Thymus (tissue), 11 donors: ENCODE measurements around the gene SLC6A19. TPM values are rescaled to one million over a fixed set of nuclear protein-coding genes. Genes with fewer than 3 reads are reported as not detected.

Experiments
- DNase-seq, 9 donors: peaks; one replicate each; pipeline ENCODE4 v3.0.0-alpha.2; 2013; ENCODE audit warnings: low spot score in 9 of 9, low read depth in 6 of 9, missing footprints in 1 of 9
- H3K27ac ChIP-seq, 2 donors: one replicate each; pipeline ENCODE4 v1.5.1; 2013; ENCODE audit warnings: control low read depth in 1 of 2, low read depth in 1 of 2, low read length in 1 of 2, mild to moderate bottlenecking in 1 of 2, moderate library complexity in 1 of 2
- H3K27me3 ChIP-seq, 2 donors: one replicate each; pipeline ENCODE4 v1.5.1; 2013; ENCODE audit warnings: low read length in 1 of 2; ENCODE audit not compliant: control insufficient read depth in 2 of 2, insufficient read depth in 1 of 2
- H3K36me3 ChIP-seq, 2 donors: one replicate each; pipeline ENCODE4 v1.5.1; 2013; ENCODE audit warnings: low read length in 1 of 2, mild to moderate bottlenecking in 1 of 2, moderate library complexity in 1 of 2; ENCODE audit not compliant: control insufficient read depth in 2 of 2, insufficient read depth in 2 of 2
- H3K4me1 ChIP-seq, 2 donors: one replicate each; pipeline ENCODE4 v1.5.1; 2013; ENCODE audit warnings: low read length in 2 of 2; ENCODE audit not compliant: control insufficient read depth in 2 of 2, insufficient read depth in 2 of 2
- H3K4me3 ChIP-seq, 2 donors: one replicate each; pipeline ENCODE4 v1.5.1; 2013; ENCODE audit warnings: low read length in 2 of 2, control low read depth in 1 of 2, mild to moderate bottlenecking in 1 of 2
- H3K9me3 ChIP-seq, 2 donors: one replicate each; pipeline ENCODE4 v1.5.1; 2013; ENCODE audit warnings: low read length in 1 of 2, mild to moderate bottlenecking in 1 of 2; ENCODE audit not compliant: control insufficient read depth in 2 of 2, insufficient read depth in 1 of 2
- WGBS: extraction: QIAGEN DNeasy Blood & Tissue Kit; methylation state at CpG from one replicate; pipeline ENCODE4 v1.1.7; 2013; 5-methylcytosine and 5-hydroxymethylcytosine counted together
- polyA plus RNA-seq: library from polyadenylated mRNA; stranded (reverse); fragments of 200-250 nt; gene quantifications from one replicate; pipeline ENCODE4 v1.2.3, GENCODE V29; 2013
- total RNA-seq: library from RNA; stranded (reverse); fragments of 120-200 nt; gene quantifications from one replicate; pipeline ENCODE4 v1.2.4, GENCODE V29; 2013
- donor health status: healthy.

SLC6A19 gene
- total and polyA plus RNA-seq, 2 donors = 0.09 to 0.16 TPM

GRCh38 chr5:1209896-1210776 is 8.7 kb downstream of the SLC6A19 start:
- Histone ChIP-seq H3K4me1 (peaks cover 0 to 4% of the 10 kb centered on the region in 2 donors), H3K27me3 (peaks cover 0 to 28% of the 10 kb centered on the region in 2 donors), H3K9me3 (no peaks in the 10 kb centered on the region), H3K4me3 (no peak overlapping the region), H3K27ac (no peak overlapping the region), H3K36me3 (no peaks in the 10 kb centered on the region)
- 92% methylated on average over 21 of the region's 21 CpGs for WGBS
- no peak for DNase-seq

DNA sequence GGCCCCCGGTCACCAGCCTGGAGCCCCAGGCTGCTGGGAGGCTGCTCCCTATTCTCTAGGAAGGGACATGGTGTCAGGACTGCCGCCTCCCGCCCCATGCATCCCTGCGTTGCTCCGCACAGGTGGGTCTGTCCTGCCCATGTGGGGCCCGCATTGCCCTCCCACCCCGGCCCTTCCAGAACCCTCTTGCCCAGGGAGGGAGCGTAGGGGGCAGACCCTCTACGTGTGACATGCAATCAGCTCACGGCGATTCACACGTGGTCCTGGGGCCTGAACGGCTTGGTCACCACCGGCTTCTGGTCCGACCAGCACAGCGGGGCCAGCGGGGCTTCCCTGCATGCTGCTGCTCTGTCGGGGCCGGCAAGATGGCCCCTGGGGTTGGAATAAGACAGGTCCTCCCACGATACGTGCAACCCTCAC is 9.4 kb downstream of the SLC6A19 start:
- WGBS = 83% methylated on average over 21 of the region's 21 CpGs
- no peak overlapping the region for H3K27ac ChIP-seq
- no peak overlapping the region for H3K4me3 ChIP-seq
- peaks cover 1 to 7% of the 10 kb centered on the region in 2 donors for H3K9me3 ChIP-seq
- H3K27me3 ChIP-seq = peaks cover 0 to 22% of the 10 kb centered on the region in 2 donors
- H3K4me1 ChIP-seq = peaks cover 0 to 4% of the 10 kb centered on the region in 2 donors
- no peaks in the 10 kb centered on the region for H3K36me3 ChIP-seq
- no peak for DNase-seq

GRCh38 chr5:1211701-1212100 is 10.3 kb downstream of the SLC6A19 start:
- H3K4me3 ChIP-seq = no peak overlapping the region
- no peak overlapping the region for H3K27ac ChIP-seq
- no peak for DNase-seq
- WGBS = 98% methylated on average over 9 of the region's 9 CpGs
- peaks cover 0 to 14% of the 10 kb centered on the region in 2 donors for H3K27me3 ChIP-seq
- peaks cover 1 to 14% of the 10 kb centered on the region in 2 donors for H3K9me3 ChIP-seq
- no peaks in the 10 kb centered on the region for H3K4me1 ChIP-seq
- no peaks in the 10 kb centered on the region for H3K36me3 ChIP-seq

- peaks cover 0 to under 1% of the 10 kb centered on the region in 2 donors for H3K4me1 ChIP-seq
- WGBS = 96% methylated on average over 20 of the region's 20 CpGs
- no peak for DNase-seq
Measured at GRCh38 chr5:1212271-1212670, 10.9 kb downstream of the SLC6A19 start.

GRCh38 chr5:1212881-1213280 is 11.5 kb downstream of the SLC6A19 start:
- 98% methylated on average over 18 of the region's 18 CpGs for WGBS
- DNase-seq = no peak
- Histone ChIP-seq H3K9me3 (peaks cover 1 to 14% of the 10 kb centered on the region in 2 donors), H3K4me3 (no peak overlapping the region), H3K27ac (no peak overlapping the region), H3K4me1 (peaks cover 6% of the 10 kb centered on the region in 2 donors), H3K27me3 (peaks cover 0 to 8% of the 10 kb centered on the region in 2 donors), H3K36me3 (no peaks in the 10 kb centered on the region)

More at GRCh38 chr5:1212271-1212670, 10.9 kb downstream of the SLC6A19 start:
- Histone ChIP-seq H3K9me3 (peaks cover 1 to 14% of the 10 kb centered on the region in 2 donors), H3K36me3 (no peaks in the 10 kb centered on the region), H3K27ac (no peak overlapping the region), H3K27me3 (peaks cover 0 to 9% of the 10 kb centered on the region in 2 donors), H3K4me3 (no peak overlapping the region)

DNA sequence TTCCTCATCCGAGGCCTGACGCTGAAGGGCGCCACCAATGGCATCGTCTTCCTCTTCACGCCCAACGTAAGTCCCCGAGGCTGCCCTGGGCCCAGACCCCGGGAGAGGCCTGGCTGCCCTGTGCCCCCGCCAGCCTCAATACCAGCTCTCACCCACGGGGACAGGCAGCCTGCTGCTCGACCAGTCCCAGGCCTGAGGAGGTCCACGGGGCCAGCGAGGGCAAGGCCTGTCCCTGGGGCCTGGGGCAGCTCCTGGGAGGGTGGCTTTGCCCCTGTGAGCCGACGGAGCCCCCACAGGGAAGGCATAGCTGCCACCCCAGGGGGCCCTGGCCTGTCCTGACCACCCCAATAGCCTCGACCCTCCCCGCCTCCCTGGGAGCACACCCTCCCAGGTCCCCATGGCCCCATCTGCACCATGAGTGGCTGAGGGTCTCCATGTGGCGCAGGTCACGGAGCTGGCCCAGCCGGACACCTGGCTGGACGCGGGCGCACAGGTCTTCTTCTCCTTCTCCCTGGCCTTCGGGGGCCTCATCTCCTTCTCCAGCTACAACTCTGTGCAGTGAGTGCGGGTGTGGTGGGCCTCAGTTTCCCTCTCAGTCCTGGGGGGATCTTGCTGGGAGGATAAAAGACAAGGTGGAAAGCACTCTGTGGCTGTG is 12.2 kb downstream of the SLC6A19 start:
- no peak for DNase-seq
- Histone ChIP-seq H3K4me3 (no peak overlapping the region), H3K27ac (no peak overlapping the region), H3K9me3 (peaks cover 1 to 14% of the 10 kb centered on the region in 2 donors), H3K36me3 (no peaks in the 10 kb centered on the region), H3K27me3 (peaks cover 0 to 4% of the 10 kb centered on the region in 2 donors), H3K4me1 (peaks cover 8 to 12% of the 10 kb centered on the region in 2 donors)
- 94% methylated on average over 25 of the region's 25 CpGs for WGBS

DNA sequence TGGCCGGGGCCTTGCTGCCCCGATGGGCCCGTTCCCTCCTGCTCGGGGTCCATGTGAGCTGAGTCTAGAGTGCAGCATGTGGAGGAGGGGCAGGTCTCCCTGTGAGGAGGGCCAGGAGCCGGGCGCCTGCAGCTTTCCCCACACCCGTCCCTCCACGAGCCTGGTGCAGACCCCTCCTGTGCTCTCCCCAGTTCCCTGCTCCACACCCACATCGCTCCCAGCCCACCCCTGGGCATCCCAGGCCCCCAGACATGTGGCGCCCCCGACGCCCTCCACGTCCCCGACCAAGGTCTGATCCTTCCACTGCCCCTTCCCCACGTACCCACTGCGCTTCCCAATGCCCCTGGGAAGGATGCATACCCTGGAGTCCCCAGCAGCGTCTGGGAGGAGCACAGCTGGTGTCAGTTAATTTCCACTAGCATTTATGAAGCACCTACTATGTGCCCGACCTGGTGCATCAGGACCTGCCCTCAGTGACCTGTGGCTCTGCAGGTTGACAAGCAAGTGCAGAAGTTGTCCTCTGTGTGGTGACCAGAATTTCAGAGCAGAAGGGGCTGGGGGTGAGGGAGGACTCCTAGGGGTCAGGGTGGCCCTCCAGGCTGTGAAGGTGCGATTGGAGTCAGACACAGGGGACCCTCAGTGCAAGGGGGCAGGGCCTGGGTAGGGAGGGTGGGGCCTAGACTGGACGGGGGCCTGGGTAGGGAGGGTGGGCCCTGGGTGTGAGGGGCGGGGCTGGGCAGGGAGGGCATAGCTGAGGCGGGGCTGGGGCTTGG is 13.0 kb downstream of the SLC6A19 start:
- DNase-seq = no peak
- H3K27me3 ChIP-seq = peaks cover 0 to 2% of the 10 kb centered on the region in 2 donors
- no peak overlapping the region for H3K4me3 ChIP-seq
- no peak overlapping the region for H3K27ac ChIP-seq
- H3K4me1 ChIP-seq = peaks cover 8 to 12% of the 10 kb centered on the region in 2 donors
- H3K9me3 ChIP-seq = peaks cover 1 to 14% of the 10 kb centered on the region in 2 donors
- H3K36me3 ChIP-seq = no peaks in the 10 kb centered on the region
- WGBS = 84% methylated on average over 22 of the region's 22 CpGs

DNA sequence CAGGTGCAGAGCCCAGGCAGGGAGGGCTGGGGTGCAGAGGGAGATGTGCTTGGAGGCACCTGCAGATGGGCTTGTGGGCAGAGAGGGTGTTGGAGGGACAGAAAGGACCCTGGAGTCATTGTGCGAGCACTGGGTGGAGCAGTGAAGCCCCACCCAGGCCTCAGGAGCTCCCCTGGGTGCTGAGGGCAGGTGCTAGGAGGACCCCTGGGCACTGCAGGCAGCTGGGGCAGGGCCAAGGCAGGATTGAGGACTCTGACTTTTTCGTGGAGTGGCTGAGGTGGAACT is 13.5 kb downstream of the SLC6A19 start:
- Histone ChIP-seq H3K4me1 (peaks cover 8 to 12% of the 10 kb centered on the region in 2 donors), H3K4me3 (no peak overlapping the region), H3K9me3 (peaks cover 1 to 14% of the 10 kb centered on the region in 2 donors), H3K27ac (no peak overlapping the region), H3K36me3 (no peaks in the 10 kb centered on the region), H3K27me3 (peaks cover 0 to 2% of the 10 kb centered on the region in 2 donors)
- 56% methylated on average over 2 of the region's 2 CpGs for WGBS
- no peak for DNase-seq
